A673 (cell line): ENCODE measurements around the gene ADARB2.

Experiments used
- CTCF ChIP-seq: fragments of 300-800, 200-600 bp; sonication (generic); conservative IDR thresholded peaks from 2 replicates; pipeline ENCODE4 v1.5.1; 2017; ENCODE audit warnings: low read depth, mild to moderate bottlenecking, antibody characterized with exemption, low read length, moderate library complexity, mixed read lengths
- EZH2 ChIP-seq: fragments of 200-600 bp; sonication (generic); IDR thresholded peaks from 2 replicates; pipeline ENCODE4 v1.6.1; 2017; ENCODE audit warnings: borderline replicate concordance, low read depth, mild to moderate bottlenecking, mixed read lengths, antibody characterized with exemption, low read length; ENCODE audit not compliant: poor library complexity, severe bottlenecking

GRCh38 chr10:1297566-1298301 is 439.6 kb downstream of the ADARB2 start:
- TF ChIP-seq CTCF (no peak), EZH2 (no peak)
